Esophagus (tissue), 2 donors: ENCODE measurements around the gene B4GALT4. TPM values are rescaled to one million over a fixed set of nuclear protein-coding genes. Genes with fewer than 3 reads are reported as not detected.
A peak's percentile ranks its signal among the peaks of the same experiment; 100 is the strongest.

Experiments
- H3K27ac ChIP-seq, 2 donors: one replicate each; pipeline ENCODE4 v1.5.1; 2013; ENCODE audit warnings: low read depth in 2 of 2, mild to moderate bottlenecking in 2 of 2, inconsistent platforms in 1 of 2, low read length in 1 of 2, moderate library complexity in 1 of 2
- H3K27me3 ChIP-seq, 2 donors: one replicate each; pipeline ENCODE4 v1.6.1; 2013; ENCODE audit warnings: low read length in 2 of 2, control low read depth in 1 of 2, mild to moderate bottlenecking in 1 of 2; ENCODE audit not compliant: insufficient read depth in 2 of 2, control insufficient read depth in 1 of 2
- H3K36me3 ChIP-seq, 2 donors: one replicate each; pipeline ENCODE4 v1.6.1; 2013; ENCODE audit warnings: low read length in 1 of 2; ENCODE audit not compliant: control insufficient read depth in 2 of 2, insufficient read depth in 2 of 2
- H3K4me1 ChIP-seq, 2 donors: one replicate each; pipeline ENCODE4 v1.6.1; 2013; ENCODE audit warnings: low read length in 1 of 2; ENCODE audit not compliant: control insufficient read depth in 2 of 2, insufficient read depth in 2 of 2
- H3K4me3 ChIP-seq, 2 donors: one replicate each; pipeline ENCODE4 v1.5.1; 2013; ENCODE audit warnings: low read length in 2 of 2, mild to moderate bottlenecking in 2 of 2, low read depth in 1 of 2, moderate library complexity in 1 of 2
- H3K9me3 ChIP-seq, 2 donors: one replicate each; pipeline ENCODE4 v1.6.1; 2013; ENCODE audit warnings: mild to moderate bottlenecking in 2 of 2, low read depth in 1 of 2, low read length in 1 of 2, moderate library complexity in 1 of 2; ENCODE audit not compliant: control insufficient read depth in 2 of 2, insufficient read depth in 1 of 2
- WGBS, 2 donors: extraction: QIAGEN DNeasy Blood & Tissue Kit; methylation state at CpG; one replicate each; pipeline ENCODE4 v1.1.7; 2013; 5-methylcytosine and 5-hydroxymethylcytosine counted together
- polyA plus RNA-seq, 2 donors: library from polyadenylated mRNA; stranded (reverse); fragments of 200-250 nt; gene quantifications; one replicate each; pipeline ENCODE4 v1.2.3, GENCODE V29; 2013
- donor health status: healthy with polysubstance abuse.
- donor health status: Bipolar disorder and iron deficiency.

B4GALT4 gene
- polyA plus RNA-seq, 2 donors: 16.5 to 18.4 TPM

DNA sequence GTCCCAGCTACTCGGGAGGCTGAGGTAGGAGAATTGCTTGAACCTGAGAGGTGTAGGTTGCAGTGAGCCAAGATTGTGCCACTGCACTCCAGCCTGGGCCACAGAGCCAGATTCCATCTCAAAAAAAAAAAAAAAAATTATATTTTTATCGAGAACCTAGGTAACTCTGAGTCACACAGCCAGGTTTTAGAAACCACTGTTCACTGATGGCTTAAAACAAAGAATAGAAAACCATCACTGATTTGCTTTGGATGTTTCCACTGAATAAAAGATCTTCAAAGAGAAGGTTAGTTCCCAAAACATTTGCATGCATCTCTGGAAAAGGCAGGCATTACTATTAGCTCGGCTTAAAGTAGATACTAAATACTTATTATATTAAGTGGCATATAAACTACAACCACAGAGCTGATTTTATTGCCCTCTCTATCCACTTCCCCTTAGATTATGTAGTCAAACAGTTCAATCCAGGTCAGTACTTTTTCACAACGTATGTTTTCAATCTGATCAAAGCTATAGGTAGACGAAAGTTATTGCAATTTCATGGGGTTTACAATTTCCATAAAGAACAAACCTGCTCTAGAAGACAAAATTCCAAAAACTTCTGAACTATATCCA lies 1.4 kb downstream of the B4GALT4 start:
- peaks cover 0 to 4% of the 10 kb centered on the region in 2 donors for H3K36me3 ChIP-seq
- peak overlapping the region in 1 of 2 donors; percentile 76 for H3K4me3 ChIP-seq
- no peaks in the 10 kb centered on the region for H3K4me1 ChIP-seq
- H3K9me3 ChIP-seq: no peaks in the 10 kb centered on the region
- peak overlapping the region; percentile 71 to 89 for H3K27ac ChIP-seq
- no peaks in the 10 kb centered on the region for H3K27me3 ChIP-seq
- WGBS, 2 donors: 24 to 28% methylated on average over 5 of the region's 5 CpGs

DNA sequence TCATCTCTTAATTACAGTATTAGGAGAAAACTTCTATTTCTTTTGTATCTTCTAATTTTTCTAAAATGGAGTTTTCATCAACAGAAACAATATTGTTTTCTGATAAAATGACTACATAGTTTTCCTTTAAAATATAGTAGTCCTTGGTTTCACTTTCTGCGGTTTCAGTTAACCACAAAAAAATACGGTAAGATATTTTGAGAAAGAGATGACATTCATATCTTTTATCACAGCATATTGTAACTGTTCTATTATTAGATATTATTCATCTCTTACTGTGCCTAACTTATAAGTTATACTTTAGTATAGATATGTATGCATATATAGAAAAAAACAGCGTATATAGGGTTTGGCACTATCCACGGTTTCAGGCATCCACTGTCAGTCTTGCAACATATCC lies 2.3 kb downstream of the B4GALT4 start:
- no peaks in the 10 kb centered on the region for H3K9me3 ChIP-seq
- H3K27me3 ChIP-seq: no peaks in the 10 kb centered on the region
- no peak overlapping the region for H3K4me3 ChIP-seq
- WGBS, 2 donors: 65 to 78% methylated on average over 4 of the region's 4 CpGs
- no peaks in the 10 kb centered on the region for H3K4me1 ChIP-seq
- peaks cover under 1 to 4% of the 10 kb centered on the region in 2 donors for H3K36me3 ChIP-seq
- no peak overlapping the region for H3K27ac ChIP-seq

DNA sequence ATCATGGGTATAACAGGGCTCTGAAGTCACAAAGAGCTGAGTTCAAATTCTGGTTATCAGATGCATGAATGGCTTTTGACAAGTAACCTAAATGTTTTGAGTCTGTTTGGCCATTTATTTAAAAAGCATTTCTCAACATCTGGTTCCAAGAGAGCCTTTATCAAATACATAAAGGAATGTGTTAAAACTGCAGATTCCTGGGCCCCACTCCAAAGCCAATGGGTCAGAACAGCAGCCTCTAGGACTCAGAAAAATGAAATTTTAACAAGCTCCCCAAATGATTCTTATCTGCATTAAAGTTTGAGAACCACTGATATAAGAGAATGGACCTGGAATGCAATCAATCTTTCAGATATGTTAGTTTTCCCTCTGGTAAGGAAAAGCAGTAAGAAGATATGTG lies 3.4 kb downstream of the B4GALT4 start:
- Histone ChIP-seq H3K4me3 (no peak overlapping the region), H3K4me1 (no peaks in the 10 kb centered on the region), H3K9me3 (no peaks in the 10 kb centered on the region), H3K27ac (no peak overlapping the region), H3K27me3 (no peaks in the 10 kb centered on the region), H3K36me3 (peaks cover 4 to 5% of the 10 kb centered on the region in 2 donors)

DNA sequence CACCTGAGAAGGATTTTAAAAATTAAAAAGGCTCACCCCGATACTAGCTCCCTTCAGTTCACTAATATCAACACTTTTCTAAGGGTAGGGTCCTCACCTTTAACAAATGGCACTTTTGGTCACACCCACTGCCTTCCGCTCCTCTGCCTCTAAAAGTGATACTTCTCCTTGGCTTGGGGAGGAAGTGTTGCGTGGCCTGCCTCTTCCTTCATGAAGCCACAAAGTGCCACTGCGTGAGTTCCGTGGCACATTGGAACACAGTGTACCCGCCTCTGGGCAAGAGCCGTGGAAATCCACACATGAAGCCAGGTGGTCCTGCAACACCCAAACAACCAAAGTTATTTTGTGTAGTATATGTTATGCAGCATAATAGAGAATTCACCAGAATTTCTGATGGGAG lies 3.9 kb downstream of the B4GALT4 start:
- WGBS, 2 donors: 70 to 80% methylated on average over 7 of the region's 7 CpGs
- Histone ChIP-seq H3K4me1 (no peaks in the 10 kb centered on the region), H3K27me3 (no peaks in the 10 kb centered on the region), H3K27ac (no peak overlapping the region), H3K9me3 (no peaks in the 10 kb centered on the region), H3K36me3 (peaks cover 4 to 6% of the 10 kb centered on the region in 2 donors), H3K4me3 (no peak overlapping the region)

DNA sequence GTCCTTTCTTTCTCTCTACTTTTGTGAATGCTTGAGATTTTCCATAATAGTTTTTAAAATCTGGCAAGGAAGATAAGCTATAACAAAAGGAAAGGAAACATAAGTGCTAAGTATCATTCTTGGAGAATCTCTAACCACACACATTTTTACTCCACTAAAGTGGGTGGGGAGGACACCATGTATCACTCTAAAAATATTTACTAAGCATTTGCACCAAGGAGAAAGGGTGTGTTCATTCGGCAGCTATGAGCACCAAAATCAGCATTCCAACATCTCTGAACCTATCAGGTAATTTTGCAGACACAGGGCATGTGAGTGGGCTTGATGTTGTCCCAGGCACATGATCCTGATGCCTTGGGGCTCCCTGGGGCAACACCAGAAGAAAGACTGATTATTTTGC lies 5.5 kb downstream of the B4GALT4 start:
- H3K27me3 ChIP-seq: no peaks in the 10 kb centered on the region
- H3K4me1 ChIP-seq: no peaks in the 10 kb centered on the region
- H3K36me3 ChIP-seq: peaks cover 4 to 6% of the 10 kb centered on the region in 2 donors
- no peak overlapping the region for H3K4me3 ChIP-seq
- H3K27ac ChIP-seq: no peak overlapping the region
- WGBS, 2 donors: 78 to 81% methylated on average over 1 of the region's 1 CpG
- H3K9me3 ChIP-seq: no peaks in the 10 kb centered on the region

DNA sequence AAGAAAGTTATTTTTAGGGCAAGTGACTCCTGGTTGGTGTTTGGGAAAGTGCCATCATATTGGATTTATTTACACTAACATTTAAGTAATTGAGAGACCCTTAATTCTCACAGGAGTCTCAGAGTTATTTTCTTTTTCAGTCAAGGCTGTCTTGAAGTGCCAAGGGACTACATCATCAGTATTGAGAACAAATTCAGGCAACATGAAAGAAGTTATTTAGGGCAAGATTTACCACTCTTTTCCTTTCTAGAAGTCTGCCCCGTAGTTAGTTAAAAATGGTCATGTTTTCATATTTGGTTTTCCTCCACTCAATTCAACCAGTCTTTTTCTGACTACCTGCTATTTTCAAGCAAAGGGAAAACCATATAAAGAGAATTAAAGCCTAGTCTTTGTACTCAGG lies 6.1 kb downstream of the B4GALT4 start:
- Histone ChIP-seq H3K27ac (no peak overlapping the region), H3K36me3 (peaks cover 4 to 10% of the 10 kb centered on the region in 2 donors), H3K4me3 (no peak overlapping the region), H3K4me1 (no peaks in the 10 kb centered on the region), H3K27me3 (no peaks in the 10 kb centered on the region), H3K9me3 (no peaks in the 10 kb centered on the region)
- WGBS, 2 donors: 72 to 74% methylated on average over 1 of the region's 1 CpG

DNA sequence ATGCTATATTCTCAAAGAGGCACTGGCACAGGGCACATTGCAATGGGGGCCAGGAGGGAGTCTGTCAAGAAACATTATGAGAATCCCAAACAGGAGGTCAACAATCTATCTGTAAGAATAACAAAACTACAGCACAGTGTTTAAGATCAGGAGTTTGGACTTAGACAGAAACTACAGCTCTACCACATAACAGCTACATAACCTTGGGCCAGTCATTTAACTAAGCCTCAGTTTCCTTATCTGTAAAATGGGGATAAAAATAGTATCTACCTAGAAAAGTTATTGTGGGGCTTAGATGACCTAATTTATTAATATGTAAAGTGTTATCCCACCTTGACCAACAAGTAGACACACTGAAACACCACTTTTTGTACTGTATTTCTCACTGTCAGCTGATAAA lies 9.9 kb downstream of the B4GALT4 start:
- Histone ChIP-seq H3K36me3 (peaks cover 11 to 27% of the 10 kb centered on the region in 2 donors), H3K4me3 (no peak overlapping the region), H3K4me1 (no peaks in the 10 kb centered on the region), H3K27ac (no peak overlapping the region), H3K9me3 (no peaks in the 10 kb centered on the region), H3K27me3 (no peaks in the 10 kb centered on the region)

DNA sequence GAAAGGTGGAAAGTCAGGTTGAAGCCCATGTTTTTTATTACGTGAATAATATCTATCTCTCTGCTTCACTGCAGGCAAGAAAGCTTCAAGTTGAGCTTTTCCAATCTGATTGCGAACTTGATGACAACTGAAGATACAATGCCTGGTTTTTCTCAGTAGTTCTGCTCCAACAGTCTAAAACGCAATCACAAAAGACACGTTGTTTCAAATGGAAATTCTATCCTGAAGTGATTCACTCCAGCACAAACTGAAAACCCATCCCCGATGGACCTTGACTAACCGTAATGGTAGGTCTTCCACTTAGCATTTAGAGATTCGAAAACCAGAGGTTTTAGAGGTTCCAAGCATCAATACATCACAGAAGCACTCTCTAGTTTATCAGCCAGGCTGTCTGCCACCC lies 10.6 kb downstream of the B4GALT4 start:
- Histone ChIP-seq H3K27ac (no peak overlapping the region), H3K9me3 (no peaks in the 10 kb centered on the region), H3K4me3 (no peak overlapping the region), H3K27me3 (no peaks in the 10 kb centered on the region), H3K4me1 (no peaks in the 10 kb centered on the region), H3K36me3 (peaks cover 6 to 27% of the 10 kb centered on the region in 2 donors)
- 94 to 95% methylated on average over 7 of the region's 7 CpGs for WGBS, 2 donors

DNA sequence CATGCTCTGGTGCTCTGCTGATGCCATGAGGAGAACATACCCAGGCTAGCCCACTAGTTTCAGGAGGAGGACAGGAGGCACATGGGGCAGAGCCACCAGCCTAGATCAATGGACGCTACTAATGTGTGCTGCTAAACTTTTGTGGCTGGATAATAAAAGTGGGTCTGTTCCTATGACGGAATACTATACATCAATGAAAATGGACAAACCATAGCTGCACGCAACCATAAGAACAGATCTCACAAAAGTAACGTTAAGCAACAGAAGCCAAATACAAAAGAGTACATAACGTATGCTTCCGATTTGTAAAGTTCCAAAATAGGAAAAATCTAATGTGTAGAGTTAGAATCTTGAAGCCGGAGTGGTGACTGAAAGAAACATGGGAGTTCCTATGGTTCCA lies 11.5 kb downstream of the B4GALT4 start:
- no peak overlapping the region for H3K27ac ChIP-seq
- 71 to 80% methylated on average over 7 of the region's 7 CpGs for WGBS, 2 donors

DNA sequence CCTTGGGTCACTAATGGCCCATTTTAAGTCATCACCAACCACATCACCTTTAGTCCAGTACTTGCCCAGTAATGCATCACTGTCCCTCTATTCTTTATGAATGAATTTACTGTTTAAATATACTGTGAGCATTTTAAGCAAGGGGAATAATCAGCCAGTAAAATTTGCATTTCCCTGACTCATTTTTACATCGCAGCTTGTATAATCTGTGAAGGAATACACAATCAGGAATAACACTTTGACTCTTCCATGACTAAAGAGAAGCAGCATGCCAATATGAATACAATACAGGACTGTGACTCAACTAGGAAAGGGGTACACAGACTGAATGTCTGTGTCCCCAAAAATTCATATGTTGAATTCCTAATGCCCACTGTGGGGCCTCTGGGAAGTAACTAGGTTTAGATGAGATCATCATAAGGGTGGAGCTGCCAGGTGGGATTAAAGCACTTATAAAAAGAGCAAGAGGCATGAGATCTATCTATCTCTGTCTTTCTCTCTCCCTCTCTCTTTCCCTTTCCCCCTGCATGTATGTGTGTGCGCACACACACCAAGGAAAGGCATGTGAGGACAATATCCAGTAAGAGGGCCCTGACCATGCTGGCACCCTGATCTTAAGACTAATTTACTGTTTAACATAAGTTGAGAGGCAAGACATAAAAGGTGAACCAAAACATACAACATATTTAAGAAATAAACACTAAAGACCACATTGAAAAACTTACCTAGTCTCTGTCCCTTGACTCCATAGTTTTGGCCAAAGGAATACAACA lies 12.1 kb downstream of the B4GALT4 start:
- H3K27me3 ChIP-seq: no peaks in the 10 kb centered on the region
- no peak overlapping the region for H3K4me3 ChIP-seq
- no peak overlapping the region for H3K27ac ChIP-seq
- H3K9me3 ChIP-seq: no peaks in the 10 kb centered on the region
- H3K36me3 ChIP-seq: peaks cover 7 to 27% of the 10 kb centered on the region in 2 donors
- H3K4me1 ChIP-seq: no peaks in the 10 kb centered on the region
- WGBS, 2 donors: 94 to 97% methylated on average over 2 of the region's 2 CpGs

More for the DNA sequence above, 11.5 kb downstream of the B4GALT4 start:
- Histone ChIP-seq H3K4me1 (no peaks in the 10 kb centered on the region), H3K27me3 (no peaks in the 10 kb centered on the region), H3K36me3 (peaks cover 6 to 27% of the 10 kb centered on the region in 2 donors), H3K4me3 (no peak overlapping the region), H3K9me3 (no peaks in the 10 kb centered on the region)
